HepG2 (cell line): Measurements from ENCODE around the gene WDR6. TPM values are rescaled to one million over a fixed set of nuclear protein-coding genes. Genes with fewer than 3 reads are reported as not detected.

Experiments used
- AKNA ChIP-seq: sonication (generic); formaldehyde crosslinking; IDR thresholded peaks from 2 replicates; pipeline ENCODE4 v1.4.0; 2020; ENCODE audit warnings: missing genetic modification reagents, borderline replicate concordance
- BCL6 ChIP-seq: IDR thresholded peaks from 2 replicates; pipeline ENCODE4 v1.6.1; 2016; ENCODE audit warnings: missing genetic modification reagents, missing compliant biosample characterization
- BORCS8-MEF2B ChIP-seq: sonication (generic); formaldehyde crosslinking; IDR thresholded peaks from 2 replicates; pipeline ENCODE4 v1.8.0; 2022; ENCODE audit warnings: mild to moderate bottlenecking, missing genetic modification reagents
- FOXA3 ChIP-seq: IDR thresholded peaks from 2 replicates; pipeline ENCODE4 v1.6.1; 2016; ENCODE audit warnings: missing genetic modification reagents, missing compliant biosample characterization
- HIC2 ChIP-seq: sonication (generic); formaldehyde crosslinking; IDR thresholded peaks from 2 replicates; pipeline ENCODE4 v1.9.0; 2022; ENCODE audit warnings: low read depth, missing genetic modification reagents
- MEIS2 ChIP-seq: sonication (generic); formaldehyde crosslinking; IDR thresholded peaks from 2 replicates; pipeline ENCODE4 v1.9.0; 2021; ENCODE audit warnings: mild to moderate bottlenecking, missing genetic modification reagents
- MLX ChIP-seq: IDR thresholded peaks from 2 replicates; pipeline ENCODE4 v1.6.1; 2016
- MTA3 ChIP-seq: sonication (generic); formaldehyde crosslinking; IDR thresholded peaks from 2 replicates; pipeline ENCODE4 v1.4.0; 2020; ENCODE audit warnings: missing genetic modification reagents
- MTERF4 ChIP-seq: sonication (generic); formaldehyde crosslinking; IDR thresholded peaks from 2 replicates; pipeline ENCODE4 v1.8.0; 2023; ENCODE audit warnings: mild to moderate bottlenecking, missing genetic modification reagents
- NCOA2 ChIP-seq: sonication (generic); formaldehyde crosslinking; IDR thresholded peaks from 2 replicates; pipeline ENCODE4 v1.8.0; 2022; ENCODE audit warnings: inconsistent platforms
- PAF1 ChIP-seq: IDR thresholded peaks from 2 replicates; pipeline ENCODE4 v1.6.1; 2016; ENCODE audit warnings: missing genetic modification reagents, missing compliant biosample characterization
- PAWR ChIP-seq: sonication (generic); formaldehyde crosslinking; IDR thresholded peaks from 2 replicates; pipeline ENCODE4 v1.4.0; 2020; ENCODE audit warnings: missing genetic modification reagents, mild to moderate bottlenecking, borderline replicate concordance
- PTBP1 ChIP-seq: fragments of 200-400 bp; formaldehyde crosslinking; IDR thresholded peaks from 2 replicates; pipeline ENCODE4 v1.6.1; 2018; ENCODE audit warnings: low read length, low read depth; ENCODE audit not compliant: poor library complexity, severe bottlenecking
- SRY ChIP-seq: sonication (generic); formaldehyde crosslinking; IDR thresholded peaks from 2 replicates; pipeline ENCODE4 v1.8.0; 2022; ENCODE audit warnings: mild to moderate bottlenecking, missing genetic modification reagents
- ZIK1 ChIP-seq: sonication (generic); formaldehyde crosslinking; IDR thresholded peaks from 2 replicates; pipeline ENCODE4 v1.5.0; 2020; ENCODE audit warnings: mild to moderate bottlenecking, low read depth, missing genetic modification reagents, borderline replicate concordance
- ZNF260 ChIP-seq: sonication (generic); formaldehyde crosslinking; IDR thresholded peaks from 2 replicates; pipeline ENCODE4 v1.4.0; 2020; ENCODE audit warnings: missing genetic modification reagents, low read depth, mild to moderate bottlenecking, borderline replicate concordance
- ZNF274 ChIP-seq: sonication (generic); formaldehyde crosslinking; IDR thresholded peaks from 2 replicates; pipeline ENCODE4 v1.5.1; 2020; ENCODE audit warnings: mild to moderate bottlenecking, missing genetic modification reagents
- ZNF572 ChIP-seq: sonication (generic); formaldehyde crosslinking; IDR thresholded peaks from 2 replicates; pipeline ENCODE4 v1.5.1; 2020; ENCODE audit warnings: mild to moderate bottlenecking, missing genetic modification reagents
- ZNF577 ChIP-seq: sonication (generic); formaldehyde crosslinking; IDR thresholded peaks from 2 replicates; pipeline ENCODE4 v1.4.0; 2020; ENCODE audit warnings: mild to moderate bottlenecking, low read depth, missing genetic modification reagents, borderline replicate concordance
- ZNF598 ChIP-seq: sonication (generic); formaldehyde crosslinking; IDR thresholded peaks from 2 replicates; pipeline ENCODE4 v1.5.1; 2020; ENCODE audit warnings: mild to moderate bottlenecking, missing genetic modification reagents, borderline replicate concordance
- polyA plus RNA-seq, 8 experiments: library from polyadenylated mRNA; depleted of rRNA in 3 of 8; stranded (reverse) in 7 of 8; unstranded in 1 of 8; fragments of >200 nt; fragmentation: Illumina TruSeq in 4 of 8; extraction: Trizol in 4 of 8; gene quantifications; 2 replicates each; pipeline versions ENCODE4 v1.2.1 to v1.2.3, GENCODE V29; 2011 to 2016; ENCODE audit warnings: low read depth in 4 of 8, missing spikeins in 1 of 8, mixed read lengths in 1 of 8; ENCODE audit not compliant: insufficient read depth in 1 of 8
- total RNA-seq, 5 experiments: library from RNA; depleted of rRNA; stranded (reverse); fragments of >200 nt; fragmentation: Illumina TruSeq; extraction: Trizol; gene quantifications; 2 replicates each; pipeline ENCODE4 v1.2.3, GENCODE V29; 2016; ENCODE audit warnings: low read depth in 1 of 5

WDR6 gene
- total and polyA plus RNA-seq, 2 of the 13 experiments (the other 11 are each of a cell fraction or from before 2014, with no cell fraction given) = 73.4 to 139 TPM

- no peak for TF ChIP-seq HIC2 (CRISPR knock-in tag)
- no peak for TF ChIP-seq MLX (CRISPR knock-in tag)
- peak; percentile 64; the same call in 1 of the 2 replicates for TF ChIP-seq MEIS2 (CRISPR knock-in tag)
- TF ChIP-seq BORCS8-MEF2B (CRISPR knock-in tag) = no peak
- no peak for TF ChIP-seq ZNF572
- no peak for TF ChIP-seq SRY (CRISPR knock-in tag)
- no peak for TF ChIP-seq NCOA2 (CRISPR knock-in tag)
- TF ChIP-seq ZNF577 = no peak
- TF ChIP-seq PAF1 (CRISPR knock-in tag) = no peak
- no peak; the same call in 1 of the 2 replicates for TF ChIP-seq ZNF598
- TF ChIP-seq FOXA3 (CRISPR knock-in tag) = no peak
- TF ChIP-seq PAWR = 0 out of 2 replicates have a peak, but pooled peaks have one; percentile 30
- TF ChIP-seq PTBP1 = no peak
- TF ChIP-seq MTA3 (CRISPR knock-in tag) = no peak
- no peak for TF ChIP-seq ZNF274 (CRISPR knock-in tag)
- TF ChIP-seq ZIK1 (CRISPR knock-in tag) = no peak; the same call in 1 of the 2 replicates
- TF ChIP-seq MTERF4 (CRISPR knock-in tag) = no peak
- no peak for TF ChIP-seq ZNF260
- no peak for TF ChIP-seq BCL6
- no peak for TF ChIP-seq AKNA (CRISPR knock-in tag)
Observed at GRCh38 chr3:49017971-49018706, 10.9 kb downstream of the WDR6 start, which contains the start of gene DALRD3 (continued).
